Left lung (tissue), 10 donors: ENCODE measurements around the gene SLC25A21. TPM values are rescaled to one million over a fixed set of nuclear protein-coding genes. Genes with fewer than 3 reads are reported as not detected.

Experiments
- ATAC-seq: fragments of 200-7000 bp; cut with Tn5 transposase; one replicate; pipeline ENCODE4 v1.9.1; 2020; ENCODE audit warnings: moderate library complexity
- DNase-seq, 4 donors: peaks; one replicate each; pipeline ENCODE4 v3.0.0-alpha.2; 2013 to 2020
- H3K27ac ChIP-seq, 2 donors: fragments of 200-600 bp; sonication (generic) in 1 of 2; one replicate each; pipeline versions ENCODE4 v1.5.0 to v1.8.0; 2020 to 2021
- H3K27me3 ChIP-seq, 2 donors: fragments of 200-600 bp; sonication (generic) in 1 of 2; one replicate each; pipeline versions ENCODE4 v1.5.0 to v1.8.0; 2020 to 2021
- H3K36me3 ChIP-seq, 2 donors: fragments of 200-600 bp; sonication (generic) in 1 of 2; one replicate each; pipeline versions ENCODE4 v1.5.0 to v1.8.0; 2020 to 2021
- H3K4me1 ChIP-seq, 2 donors: fragments of 200-600 bp; one replicate each; pipeline ENCODE4 v1.8.0; 2021
- H3K4me3 ChIP-seq, 2 donors: fragments of 200-600 bp; sonication (generic) in 1 of 2; one replicate each; pipeline versions ENCODE4 v1.5.0 to v1.8.0; 2020 to 2021; ENCODE audit warnings: mild to moderate bottlenecking in 1 of 2
- H3K9me3 ChIP-seq, 2 donors: fragments of 200-600 bp; sonication (generic) in 1 of 2; one replicate each; pipeline versions ENCODE4 v1.5.0 to v1.8.0; 2020 to 2021
- intact Hi-C, 2 donors: fragments of 100-400 bp; cut with DNase I; formaldehyde crosslinking; loops; one replicate each; pipeline versions ENCODE4 v1.11.2 to v1.14.2; 2022
- polyA plus RNA-seq, 6 donors: library from polyadenylated mRNA; unstranded; fragments of 120-200 nt; gene quantifications; one replicate each; pipeline ENCODE4 v1.2.1, GENCODE V29; 2013; ENCODE audit not compliant: insufficient read length in 6 of 6
- total RNA-seq, 2 donors: library from RNA; stranded (reverse); fragmentation: NEBNext Ultra II Directional; extraction: Animal tissue kit (Norgen Biotek cat#: 25700); gene quantifications; one replicate each; pipeline ENCODE4 v1.2.1, GENCODE V29; 2021
- TF ChIP-seq, protein P1 (sequence below), 2 donors: fragments of 200-600 bp; sonication (generic) in 1 of 2; IDR thresholded peaks; one replicate each; pipeline versions ENCODE4 v1.5.0 to v1.8.0; 2021; ENCODE audit warnings: antibody characterized with exemption in 2 of 2
- donor health status: DM: no; HTN: yes; CAD: no.
- donor health status: DM: no; HTN: no; CAD: no.

SLC25A21 gene
- total and polyA plus RNA-seq, 8 donors: 0.47 to 3.7 (median 2.7) TPM

DNA sequence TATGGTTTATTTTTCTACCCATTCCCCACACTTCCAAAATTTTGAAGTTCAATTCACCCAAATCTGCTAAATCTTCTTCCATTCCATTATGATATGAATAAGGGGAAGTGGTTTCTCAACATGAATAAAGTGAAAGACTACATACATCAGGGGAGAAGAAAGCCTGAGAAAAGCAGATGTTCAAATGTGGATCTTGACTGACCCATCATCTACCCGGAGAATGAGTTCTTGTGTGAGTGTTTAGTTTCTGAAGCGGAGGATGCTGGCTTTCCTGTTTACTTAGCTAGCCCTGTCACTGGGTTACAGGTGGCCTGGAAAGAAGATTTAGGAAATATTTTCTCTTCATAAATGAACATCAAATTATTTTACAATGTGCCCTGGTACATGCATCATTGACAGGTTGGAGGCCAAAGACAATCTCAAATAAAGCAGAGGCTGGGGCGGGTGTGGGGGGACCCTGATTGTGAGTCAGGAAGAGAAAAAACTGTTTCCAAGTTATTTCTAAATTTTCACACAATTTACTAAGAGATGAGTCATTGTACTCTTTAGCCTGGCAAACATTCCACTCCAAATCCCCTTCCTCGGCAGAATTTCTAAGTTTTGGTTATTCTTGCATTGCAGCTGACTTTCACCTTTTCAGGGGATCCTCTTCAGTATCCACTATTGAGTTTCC lies 135.6 kb downstream of the SLC25A21 start:
- DNase-seq (no peak), ATAC-seq (no peak)
- TF ChIP-seq, protein P1, sequence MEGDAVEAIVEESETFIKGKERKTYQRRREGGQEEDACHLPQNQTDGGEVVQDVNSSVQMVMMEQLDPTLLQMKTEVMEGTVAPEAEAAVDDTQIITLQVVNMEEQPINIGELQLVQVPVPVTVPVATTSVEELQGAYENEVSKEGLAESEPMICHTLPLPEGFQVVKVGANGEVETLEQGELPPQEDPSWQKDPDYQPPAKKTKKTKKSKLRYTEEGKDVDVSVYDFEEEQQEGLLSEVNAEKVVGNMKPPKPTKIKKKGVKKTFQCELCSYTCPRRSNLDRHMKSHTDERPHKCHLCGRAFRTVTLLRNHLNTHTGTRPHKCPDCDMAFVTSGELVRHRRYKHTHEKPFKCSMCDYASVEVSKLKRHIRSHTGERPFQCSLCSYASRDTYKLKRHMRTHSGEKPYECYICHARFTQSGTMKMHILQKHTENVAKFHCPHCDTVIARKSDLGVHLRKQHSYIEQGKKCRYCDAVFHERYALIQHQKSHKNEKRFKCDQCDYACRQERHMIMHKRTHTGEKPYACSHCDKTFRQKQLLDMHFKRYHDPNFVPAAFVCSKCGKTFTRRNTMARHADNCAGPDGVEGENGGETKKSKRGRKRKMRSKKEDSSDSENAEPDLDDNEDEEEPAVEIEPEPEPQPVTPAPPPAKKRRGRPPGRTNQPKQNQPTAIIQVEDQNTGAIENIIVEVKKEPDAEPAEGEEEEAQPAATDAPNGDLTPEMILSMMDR (IDR thresholded peaks at IDR 0.05): no peak
- Histone ChIP-seq H3K4me3 (no peak overlapping the region), H3K36me3 (no peaks in the 10 kb centered on the region), H3K27me3 (no peaks in the 10 kb centered on the region), H3K9me3 (no peaks in the 10 kb centered on the region), H3K27ac (no peak overlapping the region), H3K4me1 (no peaks in the 10 kb centered on the region)
- intact Hi-C loops: no loop called here

- H3K4me3 ChIP-seq: no peak overlapping the region
- no peak for DNase-seq
- no peaks in the 10 kb centered on the region for H3K9me3 ChIP-seq
- no peak overlapping the region for H3K27ac ChIP-seq
- intact Hi-C loops: no loop called here
- ATAC-seq: no peak
- TF ChIP-seq, protein P1 (IDR thresholded peaks at IDR 0.05): no peak
- H3K36me3 ChIP-seq: no peaks in the 10 kb centered on the region
- H3K27me3 ChIP-seq: no peaks in the 10 kb centered on the region
- H3K4me1 ChIP-seq: no peaks in the 10 kb centered on the region
These were observed 137.0 kb downstream of the SLC25A21 start for GRCh38 chr14:37035401-37035800.

- Histone ChIP-seq H3K27ac (no peak overlapping the region), H3K27me3 (no peaks in the 10 kb centered on the region), H3K36me3 (no peaks in the 10 kb centered on the region), H3K9me3 (no peaks in the 10 kb centered on the region), H3K4me1 (no peaks in the 10 kb centered on the region), H3K4me3 (no peak overlapping the region)
- DNase-seq: no peak
- TF ChIP-seq, protein P1 (IDR thresholded peaks at IDR 0.05): no peak
- no peak for ATAC-seq
- intact Hi-C loops: no loop called here
These were observed 137.8 kb downstream of the SLC25A21 start for GRCh38 chr14:37034410-37035285.

- H3K36me3 ChIP-seq: no peaks in the 10 kb centered on the region
- H3K27ac ChIP-seq: no peak overlapping the region
- intact Hi-C loops: no loop called here
- H3K27me3 ChIP-seq: no peaks in the 10 kb centered on the region
- H3K4me3 ChIP-seq: no peak overlapping the region
- DNase-seq (no peak), ATAC-seq (peak; percentile 47)
- H3K9me3 ChIP-seq: no peaks in the 10 kb centered on the region
- TF ChIP-seq, protein P1 (IDR thresholded peaks at IDR 0.05): no peak
- H3K4me1 ChIP-seq: no peaks in the 10 kb centered on the region
These were observed 139.5 kb downstream of the SLC25A21 start for GRCh38 chr14:37032863-37033262.

DNA sequence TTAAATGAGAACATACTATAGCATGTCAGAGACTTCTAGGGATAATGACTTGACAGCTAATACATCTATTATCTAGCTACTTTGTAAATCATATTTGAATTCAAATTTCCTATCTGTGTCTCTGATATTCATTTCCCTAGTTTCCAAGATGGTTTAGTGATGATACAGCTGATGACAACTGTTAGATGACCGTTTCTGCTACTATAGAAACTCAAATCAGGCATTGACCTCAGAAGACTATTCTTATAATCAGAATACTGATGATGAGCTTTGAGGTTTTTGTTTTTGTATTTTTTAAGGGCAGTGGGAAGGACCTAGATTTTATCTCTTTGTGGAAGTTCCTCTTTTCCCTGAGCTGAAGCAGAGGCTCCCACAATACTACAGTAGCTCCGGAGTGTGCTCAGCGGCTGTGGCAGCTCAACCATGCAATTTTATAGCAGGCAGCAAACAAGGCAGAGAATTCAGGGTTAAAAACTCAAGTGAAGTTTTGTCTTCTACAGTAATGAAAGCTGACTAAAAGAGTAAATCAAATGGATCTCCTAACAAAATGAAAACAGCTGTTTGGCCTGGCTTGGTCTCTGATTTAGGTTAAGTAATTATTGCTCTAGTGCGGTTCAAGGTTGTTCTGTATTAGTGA lies 145.1 kb downstream of the SLC25A21 start:
- no peak overlapping the region for H3K27ac ChIP-seq
- intact Hi-C loops: no loop called here
- no peak for DNase-seq
- TF ChIP-seq, protein P1 (IDR thresholded peaks at IDR 0.05): no peak
- ATAC-seq: no peak
- no peaks in the 10 kb centered on the region for H3K36me3 ChIP-seq
- H3K9me3 ChIP-seq: no peaks in the 10 kb centered on the region
- H3K4me1 ChIP-seq: no peaks in the 10 kb centered on the region
- no peaks in the 10 kb centered on the region for H3K27me3 ChIP-seq
- H3K4me3 ChIP-seq: no peak overlapping the region
